CD14-positive monocyte (primary cell): Measurements from ENCODE around the gene KRT73. TPM values are rescaled to one million over a fixed set of nuclear protein-coding genes. Genes with fewer than 3 reads are reported as not detected.

Source experiments
- DNase-seq, 3 donors: peaks; one replicate each; pipeline ENCODE4 v3.0.0-alpha.2; 2011 to 2022
- H2AFZ ChIP-seq: 2 replicates; pipeline ENCODE4 v1.6.0; 2012; ENCODE audit warnings: mild to moderate bottlenecking, low read depth, low read length, inconsistent platforms; ENCODE audit not compliant: insufficient read depth, poor library complexity, severe bottlenecking
- H3K27ac ChIP-seq, 2 donors: 1 replicate in 1 of 2; 2 replicates in 1 of 2; pipeline ENCODE4 v1.5.1; 2012 to 2013; ENCODE audit warnings: low read length in 2 of 2, control low read depth in 1 of 2, inconsistent platforms in 1 of 2, low read depth in 1 of 2, mild to moderate bottlenecking in 1 of 2
- H3K27me3 ChIP-seq, 2 donors: one replicate each; pipeline versions ENCODE4 v1.6.0 to v1.6.1; 2011 to 2013; ENCODE audit warnings: low read length in 2 of 2; ENCODE audit not compliant: control insufficient read depth in 2 of 2, insufficient read depth in 2 of 2
- H3K36me3 ChIP-seq, 2 donors: replicated peaks in 1 of 2; 1 replicate in 1 of 2; 2 replicates in 1 of 2; pipeline versions ENCODE4 v1.5.1 to v1.6.1; 2012 to 2013; ENCODE audit warnings: low read length in 2 of 2, control low read depth in 1 of 2, inconsistent platforms in 1 of 2, mild to moderate bottlenecking in 1 of 2; ENCODE audit not compliant: insufficient read depth in 2 of 2, control insufficient read depth in 1 of 2
- H3K4me1 ChIP-seq, 2 donors: 1 replicate in 1 of 2; 2 replicates in 1 of 2; pipeline versions ENCODE4 v1.5.1 to v1.6.1; 2012 to 2013; ENCODE audit warnings: low read length in 2 of 2, control low read depth in 1 of 2, inconsistent platforms in 1 of 2, mild to moderate bottlenecking in 1 of 2, moderate library complexity in 1 of 2; ENCODE audit not compliant: insufficient read depth in 2 of 2, control insufficient read depth in 1 of 2
- H3K4me2 ChIP-seq: replicated peaks from 2 replicates; pipeline ENCODE3; 2012; ENCODE audit warnings: low read length, moderate library complexity, mild to moderate bottlenecking; ENCODE audit not compliant: poor library complexity, severe bottlenecking; ENCODE audit errors: extremely low read depth
- H3K4me3 ChIP-seq, 3 experiments: fragments of 200-600 bp in 1 of 3; sonication (generic) in 1 of 3; replicated peaks in 1 of 3; 1 replicate in 2 of 3; 2 replicates in 1 of 3; pipeline ENCODE4 v1.5.1; 2011 to 2013; ENCODE audit warnings: low read length in 3 of 3, mild to moderate bottlenecking in 3 of 3, control low read depth in 2 of 3, low read depth in 2 of 3, inconsistent platforms in 1 of 3, moderate library complexity in 1 of 3
- H3K79me2 ChIP-seq: 2 replicates; pipeline ENCODE4 v1.6.0; 2012; ENCODE audit warnings: mild to moderate bottlenecking, control low read depth, inconsistent platforms, low read length, moderate library complexity; ENCODE audit not compliant: insufficient read depth
- H3K9ac ChIP-seq: 2 replicates; pipeline ENCODE4 v1.6.0; 2017; ENCODE audit warnings: low read length, mild to moderate bottlenecking; ENCODE audit not compliant: insufficient read depth, poor library complexity, severe bottlenecking
- H3K9me3 ChIP-seq, 2 donors: replicated peaks in 1 of 2; 1 replicate in 1 of 2; 2 replicates in 1 of 2; pipeline versions ENCODE4 v1.5.1 to v1.6.1; 2012 to 2013; ENCODE audit warnings: low read length in 2 of 2, control low read depth in 1 of 2; ENCODE audit not compliant: control insufficient read depth in 1 of 2, insufficient read depth in 1 of 2
- H4K20me1 ChIP-seq: 2 replicates; pipeline ENCODE4 v1.6.0; 2012; ENCODE audit warnings: mild to moderate bottlenecking, low read length, control low read depth, moderate library complexity; ENCODE audit not compliant: insufficient read depth
- H3K27ac Mint-ChIP-seq, 7 donors: one replicate each; pipeline ENCODE4 v1.8.0; 2020; ENCODE audit warnings: mild to moderate bottlenecking in 7 of 7, mixed read lengths in 7 of 7, moderate library complexity in 6 of 7, inconsistent platforms in 2 of 7
- H3K27me3 Mint-ChIP-seq, 3 donors: one replicate each; pipeline ENCODE4 v1.8.0; 2021 to 2022; ENCODE audit warnings: low read depth in 3 of 3, mild to moderate bottlenecking in 3 of 3, mixed read lengths in 3 of 3, moderate library complexity in 3 of 3, inconsistent platforms in 1 of 3
- H3K36me3 Mint-ChIP-seq, 2 donors: one replicate each; pipeline ENCODE4 v1.8.0; 2020; ENCODE audit warnings: mixed read lengths in 2 of 2, inconsistent platforms in 1 of 2, mild to moderate bottlenecking in 1 of 2
- H3K4me1 Mint-ChIP-seq: one replicate; pipeline ENCODE4 v1.8.0; 2020; ENCODE audit warnings: mild to moderate bottlenecking, mixed read lengths
- H3K4me3 Mint-ChIP-seq, 2 donors: one replicate each; pipeline ENCODE4 v1.8.0; 2020; ENCODE audit warnings: mild to moderate bottlenecking in 2 of 2, mixed read lengths in 2 of 2, moderate library complexity in 1 of 2
- H3K9me3 Mint-ChIP-seq, 7 donors: one replicate each; pipeline ENCODE4 v1.8.0; 2020 to 2022; ENCODE audit warnings: mixed read lengths in 7 of 7, mild to moderate bottlenecking in 6 of 7, moderate library complexity in 6 of 7, inconsistent platforms in 2 of 7
- WGBS: methylation state at CpG from one replicate; pipeline ENCODE4 v1.1.5; 2013; ENCODE audit warnings: missing lambda C conversion rate; ENCODE audit not compliant: insufficient coverage; 5-methylcytosine and 5-hydroxymethylcytosine counted together
- intact Hi-C, 2 donors: fragments of 100-400 bp; cut with micrococcal nuclease; formaldehyde crosslinking; loops; one replicate each; pipeline versions ENCODE4 v1.15.0 to v1.15.1; 2023
- polyA plus RNA-seq, 3 donors: library from polyadenylated mRNA; depleted of rRNA in 1 of 3; unstranded in 2 of 3; stranded (reverse) in 1 of 3; fragments of 300-500 nt in 2 of 3; fragments of >200 nt in 1 of 3; fragmentation: Illumina TruSeq in 2 of 3; gene quantifications; 1 replicate in 2 of 3; 2 replicates in 1 of 3; pipeline ENCODE4 v1.2.3, GENCODE V29; 2012 to 2021
- TF ChIP-seq, protein P1 (sequence below): fragments of 200-600 bp; IDR thresholded peaks from one replicate; pipeline ENCODE4 v1.8.0; 2022; ENCODE audit warnings: antibody characterized with exemption, mild to moderate bottlenecking

The KRT73 gene
- polyA plus RNA-seq, 3 donors = not detected

DNA sequence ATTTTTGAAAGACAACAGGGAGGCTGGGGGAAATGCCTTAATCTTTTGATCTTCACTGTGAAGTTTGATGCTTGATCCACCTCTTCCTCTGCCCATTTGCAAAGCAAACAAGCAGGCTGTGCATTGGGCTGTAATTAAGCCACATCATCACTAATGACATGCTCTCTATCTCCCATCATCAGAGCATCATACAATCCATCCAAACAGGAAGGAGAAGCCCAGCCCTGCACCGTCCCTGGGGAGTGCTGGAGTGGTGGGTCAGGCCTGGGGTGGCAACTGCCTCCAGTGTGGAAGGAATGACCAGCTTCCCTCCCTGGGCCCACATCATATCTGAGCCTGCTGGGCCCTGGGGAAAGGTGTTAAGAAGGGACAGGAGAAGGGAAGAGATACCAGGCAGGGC lies 37.9 kb downstream of the KRT73 start:
- Mint-ChIP-seq H3K36me3 (no peaks in the 10 kb centered on the region), H3K27ac (no peak overlapping the region), H3K4me3 (no peak overlapping the region), H3K27me3 (peaks cover 3 to 7% (median 6%) of the 10 kb centered on the region in 3 donors), H3K4me1 (no peaks in the 10 kb centered on the region), H3K9me3 (no peaks in the 10 kb centered on the region)
- no peak for DNase-seq
- no peak overlapping the region for H3K27ac ChIP-seq
- no peak overlapping the region for H2AFZ ChIP-seq
- no CpG with 5 or more reads among the region's 1 CpG for WGBS
- intact Hi-C loops = loop anchor here in 1 of 2 donors (5.0 kb wide), 1 partner anchor 297 kb away; no protein-coding TSS in a partner anchor
- no peaks in the 10 kb centered on the region for H3K79me2 ChIP-seq
- H3K4me1 ChIP-seq = no peaks in the 10 kb centered on the region
- no peaks in the 10 kb centered on the region for H3K9me3 ChIP-seq
- H3K27me3 ChIP-seq = no peaks in the 10 kb centered on the region
- TF ChIP-seq, protein P1, sequence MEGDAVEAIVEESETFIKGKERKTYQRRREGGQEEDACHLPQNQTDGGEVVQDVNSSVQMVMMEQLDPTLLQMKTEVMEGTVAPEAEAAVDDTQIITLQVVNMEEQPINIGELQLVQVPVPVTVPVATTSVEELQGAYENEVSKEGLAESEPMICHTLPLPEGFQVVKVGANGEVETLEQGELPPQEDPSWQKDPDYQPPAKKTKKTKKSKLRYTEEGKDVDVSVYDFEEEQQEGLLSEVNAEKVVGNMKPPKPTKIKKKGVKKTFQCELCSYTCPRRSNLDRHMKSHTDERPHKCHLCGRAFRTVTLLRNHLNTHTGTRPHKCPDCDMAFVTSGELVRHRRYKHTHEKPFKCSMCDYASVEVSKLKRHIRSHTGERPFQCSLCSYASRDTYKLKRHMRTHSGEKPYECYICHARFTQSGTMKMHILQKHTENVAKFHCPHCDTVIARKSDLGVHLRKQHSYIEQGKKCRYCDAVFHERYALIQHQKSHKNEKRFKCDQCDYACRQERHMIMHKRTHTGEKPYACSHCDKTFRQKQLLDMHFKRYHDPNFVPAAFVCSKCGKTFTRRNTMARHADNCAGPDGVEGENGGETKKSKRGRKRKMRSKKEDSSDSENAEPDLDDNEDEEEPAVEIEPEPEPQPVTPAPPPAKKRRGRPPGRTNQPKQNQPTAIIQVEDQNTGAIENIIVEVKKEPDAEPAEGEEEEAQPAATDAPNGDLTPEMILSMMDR = no peak
- no peaks in the 10 kb centered on the region for H3K36me3 ChIP-seq
- H4K20me1 ChIP-seq = no peaks in the 10 kb centered on the region
- H3K4me2 ChIP-seq = no peak overlapping the region
- H3K4me3 ChIP-seq = no peak overlapping the region
- no peak overlapping the region for H3K9ac ChIP-seq

GRCh38 chr12:52579468-52580465 lies 38.6 kb downstream of the KRT73 start:
- Mint-ChIP-seq H3K27me3 (peaks cover 3 to 7% (median 6%) of the 10 kb centered on the region in 3 donors), H3K9me3 (no peaks in the 10 kb centered on the region), H3K27ac (no peak overlapping the region), H3K4me1 (no peaks in the 10 kb centered on the region), H3K4me3 (no peak overlapping the region), H3K36me3 (no peaks in the 10 kb centered on the region)
- no peaks in the 10 kb centered on the region for H3K79me2 ChIP-seq
- TF ChIP-seq, protein P1 = no peak
- H4K20me1 ChIP-seq = no peaks in the 10 kb centered on the region
- H3K27ac ChIP-seq = no peak overlapping the region
- H3K36me3 ChIP-seq = no peaks in the 10 kb centered on the region
- no peak overlapping the region for H3K4me2 ChIP-seq
- no peak overlapping the region for H3K4me3 ChIP-seq
- intact Hi-C loops = loop anchor here in 1 of 2 donors (5.0 kb wide), 1 partner anchor 298 kb away; no protein-coding TSS in a partner anchor
- H3K9me3 ChIP-seq = no peaks in the 10 kb centered on the region
- 95% methylated on average over 7 of the region's 10 CpGs for WGBS
- H3K4me1 ChIP-seq = no peaks in the 10 kb centered on the region
- H3K27me3 ChIP-seq = no peaks in the 10 kb centered on the region
- no peak overlapping the region for H3K9ac ChIP-seq
- H2AFZ ChIP-seq = no peak overlapping the region
- DNase-seq = no peak
